GM03348 (cell line): ENCODE data around the gene KIAA0232.
"Not testable (repeated sequence)": the region's sequence is repeated elsewhere in the genome, so short reads cannot be mapped to it uniquely, and the experiment has no call there.

Experiments used
- DNase-seq: peaks from one replicate; pipeline ENCODE4 v3.0.0; 2012; ENCODE audit warnings: low spot score

Gene KIAA0232

DNA sequence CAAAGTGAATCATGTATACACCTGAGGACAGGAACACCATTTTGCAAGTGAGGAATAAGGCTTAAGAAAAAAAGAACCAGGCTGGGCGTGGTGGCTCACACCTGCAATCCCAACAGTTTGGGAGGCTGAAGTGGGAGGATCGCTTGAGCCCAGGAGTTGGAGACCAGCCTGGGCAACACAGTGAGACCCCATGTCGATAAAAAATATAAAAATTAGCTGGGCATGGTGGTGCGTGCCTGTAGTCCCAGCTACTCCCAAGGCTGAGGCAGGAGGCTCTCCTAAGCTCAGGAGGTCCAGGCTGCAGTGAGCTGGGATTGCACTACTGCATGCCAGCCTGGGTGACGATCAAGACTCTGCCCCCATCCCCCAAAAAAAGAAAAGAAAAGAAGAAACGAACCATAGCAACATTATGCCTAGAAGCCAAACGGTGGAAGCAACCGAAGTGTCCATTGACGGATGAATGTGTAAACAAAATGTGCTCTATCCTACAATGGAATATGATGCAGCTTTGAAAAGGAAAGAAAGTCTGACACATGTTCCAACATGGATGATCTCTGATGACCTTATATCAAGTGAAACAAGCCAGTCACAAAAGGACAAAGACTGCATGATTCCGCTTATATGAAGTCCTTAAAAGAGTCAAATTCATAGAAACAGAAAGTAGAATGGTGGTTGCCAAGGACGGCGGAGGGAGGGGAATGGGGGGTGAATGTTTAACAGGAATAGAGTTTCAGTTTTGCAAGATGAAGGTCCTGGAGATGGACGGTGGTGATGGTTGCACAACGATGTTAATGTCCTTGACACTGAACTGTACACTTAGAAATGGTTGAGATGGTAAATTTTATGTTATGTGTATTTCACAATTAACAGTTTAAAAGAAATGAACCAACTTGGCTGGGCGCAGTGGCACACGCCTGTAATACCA is 8.6 kb upstream of the KIAA0232 start:
- no peak for DNase-seq

- DNase-seq: no peak
Observed at GRCh38 chr4:6775746-6776145, 6.8 kb upstream of the KIAA0232 start.

DNA sequence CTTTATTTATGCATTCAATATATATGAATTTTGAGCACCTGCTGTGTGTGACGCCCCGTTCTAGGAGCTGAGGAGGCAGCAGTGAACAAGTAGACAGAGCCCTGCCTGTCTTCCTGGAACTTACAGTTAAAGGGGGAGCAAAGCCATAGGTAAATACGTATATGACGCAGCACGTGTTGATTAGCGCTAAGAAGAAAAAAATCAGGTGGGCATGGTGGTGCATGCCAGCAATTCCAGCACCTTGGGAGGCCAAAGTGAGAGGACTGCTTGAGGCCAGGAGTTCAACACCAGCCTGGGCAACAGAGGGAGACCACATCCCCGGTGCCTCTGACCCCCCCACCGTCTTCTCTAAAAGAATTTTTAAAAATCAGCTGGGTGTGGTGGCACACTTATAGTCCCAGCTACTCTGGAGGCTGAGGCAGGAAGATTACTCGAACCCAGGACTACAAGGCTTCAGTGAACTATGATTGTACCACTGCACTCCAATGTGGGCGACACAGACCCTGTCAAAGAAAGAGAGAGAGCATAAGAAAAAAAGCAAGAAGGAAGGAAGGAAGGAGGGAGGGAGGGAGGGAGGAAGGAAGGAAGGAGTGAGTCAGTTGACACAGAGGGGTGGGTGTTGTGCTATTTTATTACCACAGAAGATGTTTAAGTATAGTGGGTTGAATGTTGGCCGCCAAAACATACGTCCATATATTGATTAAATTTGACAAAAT is 5.4 kb upstream of the KIAA0232 start:
- no peak for DNase-seq

DNA sequence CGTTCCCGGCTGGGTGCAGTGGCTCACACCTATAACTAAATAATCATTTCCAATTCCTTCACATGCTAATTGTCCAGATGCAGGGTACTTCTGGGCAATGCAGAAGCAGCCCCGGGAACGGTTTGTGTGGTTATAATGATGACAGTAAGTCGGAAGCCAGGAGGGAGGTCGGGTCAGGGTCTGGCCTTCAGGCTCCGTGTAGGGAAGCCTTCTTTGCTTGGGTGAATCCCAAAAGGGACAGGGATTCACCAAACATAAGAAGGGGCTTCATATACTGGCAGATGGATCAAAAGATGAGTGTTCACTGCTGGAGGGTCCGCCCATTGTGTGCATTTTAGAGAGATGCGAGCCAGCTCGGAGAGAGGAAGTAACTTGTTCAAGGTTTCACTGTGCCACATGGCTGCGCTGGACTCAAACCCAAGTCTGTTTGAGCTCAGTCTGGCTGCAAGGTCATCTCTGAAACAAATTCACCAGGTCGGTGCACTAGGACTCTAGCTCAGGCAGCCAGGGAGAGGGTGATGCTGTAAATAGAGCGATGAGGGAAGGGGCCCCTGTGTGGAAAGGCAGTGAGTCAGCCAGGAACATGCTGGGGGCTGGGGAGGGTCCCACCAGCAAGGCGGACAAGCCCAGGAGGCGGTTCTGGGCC is 4.8 kb upstream of the KIAA0232 start:
- DNase-seq: no peak

- DNase-seq: no peak
Observed at GRCh38 chr4:6778435-6778834, 4.1 kb upstream of the KIAA0232 start.

- DNase-seq: no peak
Observed at GRCh38 chr4:6779667-6780565, 2.6 kb upstream of the KIAA0232 start.

DNA sequence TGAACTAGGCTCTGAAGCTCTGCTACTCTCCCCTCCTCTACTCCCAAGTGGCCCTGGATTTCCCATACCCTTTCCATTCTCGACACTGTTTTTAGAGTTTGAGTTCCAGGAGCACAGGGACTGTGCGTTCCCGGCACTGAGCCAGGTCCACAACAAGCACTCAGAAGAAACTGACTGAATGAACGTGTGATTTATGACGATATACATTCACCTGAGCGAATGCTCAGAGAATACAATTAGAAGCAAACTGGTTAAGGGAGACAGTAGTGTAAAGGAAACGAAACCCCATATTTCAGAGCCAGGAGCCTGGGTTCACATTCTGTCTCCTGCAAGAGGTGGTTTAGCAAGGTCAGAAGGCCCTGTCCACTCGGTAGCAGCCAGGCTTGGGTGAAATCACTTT is 1.4 kb upstream of the KIAA0232 start:
- no peak for DNase-seq

DNA sequence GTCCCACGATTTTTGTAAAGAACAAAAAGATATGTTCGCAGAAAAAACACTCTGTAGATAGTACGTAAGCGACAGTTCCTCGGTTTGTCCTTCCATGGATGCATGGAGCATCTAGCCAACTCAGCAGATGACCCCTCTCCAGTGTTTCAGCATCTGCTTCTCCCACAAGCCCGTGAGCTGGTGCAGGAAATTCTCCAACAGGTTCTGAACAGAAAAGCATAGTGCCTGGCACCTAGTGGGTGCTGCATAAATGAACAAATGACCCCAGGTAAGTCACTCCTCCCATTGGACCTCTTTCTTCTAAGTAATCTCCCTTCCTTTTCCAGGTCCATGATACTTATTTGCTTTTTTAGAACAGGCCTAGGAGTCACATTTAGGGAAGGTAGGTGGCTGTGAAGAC is 966 bp upstream of the KIAA0232 start:
- DNase-seq: no peak

- no peak for DNase-seq
Observed at GRCh38 chr4:6782846-6783110, 251 bp downstream of the KIAA0232 start.

GRCh38 chr4:6783111-6783981 is 819 bp downstream of the KIAA0232 start:
- DNase-seq: peak; percentile 99

GRCh38 chr4:6785572-6785925 is 3.0 kb downstream of the KIAA0232 start:
- DNase-seq: no peak

- no peak for DNase-seq
Observed at GRCh38 chr4:6788123-6788522, 5.6 kb downstream of the KIAA0232 start.

DNA sequence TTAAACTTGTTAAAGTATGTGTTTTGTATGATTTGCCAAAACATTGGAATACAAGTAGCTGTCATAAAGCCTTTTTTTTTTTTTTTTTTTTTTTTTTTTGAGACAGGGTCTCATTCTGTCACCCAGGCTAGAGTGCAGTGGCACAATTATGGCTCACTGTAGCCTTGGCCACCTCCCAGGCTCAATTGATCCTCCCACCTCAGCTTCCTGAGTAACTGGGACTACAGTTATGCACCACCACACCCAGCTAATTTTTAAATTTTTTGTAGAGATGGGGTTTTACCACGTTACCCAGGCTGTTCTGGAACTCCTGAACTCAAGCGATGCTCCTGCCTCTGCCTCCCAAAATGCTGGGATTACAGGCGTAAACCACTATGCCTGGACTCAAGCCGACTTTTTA is 8.7 kb downstream of the KIAA0232 start:
- not testable (repeated sequence) for DNase-seq

GRCh38 chr4:6791796-6792195 is 9.3 kb downstream of the KIAA0232 start:
- not testable (repeated sequence) for DNase-seq

DNA sequence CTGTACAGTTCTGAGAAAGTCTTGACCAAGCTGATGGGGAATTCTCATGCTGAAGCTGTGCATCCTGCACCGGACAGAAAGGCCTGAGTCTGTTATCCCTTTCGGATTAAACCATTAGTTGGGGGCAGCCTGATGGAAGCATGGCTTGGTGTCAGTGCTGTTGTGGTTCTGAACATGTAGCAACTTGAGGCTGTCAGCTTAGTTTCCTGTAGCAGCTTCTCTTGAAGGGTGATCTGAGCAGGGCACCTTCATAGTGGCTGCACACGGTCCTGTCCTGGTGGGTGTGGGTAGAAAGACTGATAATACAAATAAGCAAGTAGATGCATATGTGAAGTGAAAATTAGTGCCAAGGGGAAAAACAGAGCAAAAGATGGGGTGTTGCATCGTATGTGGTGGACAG is 11.7 kb downstream of the KIAA0232 start:
- no peak for DNase-seq

DNA sequence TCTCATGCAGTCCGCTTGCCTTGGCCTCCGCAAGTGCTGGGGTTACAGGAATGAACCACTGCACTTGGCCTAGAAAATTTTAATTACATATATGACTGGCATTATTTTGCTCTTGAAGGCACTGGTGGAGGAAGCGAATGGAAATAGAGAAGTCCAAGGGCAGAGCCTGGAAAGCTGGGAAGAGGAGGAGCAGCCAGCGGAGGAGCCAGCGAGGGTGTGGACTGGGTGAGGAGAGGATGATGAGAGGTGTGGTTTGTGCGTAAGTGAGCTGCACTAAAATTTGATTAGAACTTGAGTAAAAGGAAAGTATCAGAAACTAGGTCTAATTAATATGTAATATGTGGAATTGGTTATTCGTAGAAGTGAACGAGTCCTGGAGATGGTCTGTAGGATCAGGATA is 13.3 kb downstream of the KIAA0232 start:
- DNase-seq: no peak

DNA sequence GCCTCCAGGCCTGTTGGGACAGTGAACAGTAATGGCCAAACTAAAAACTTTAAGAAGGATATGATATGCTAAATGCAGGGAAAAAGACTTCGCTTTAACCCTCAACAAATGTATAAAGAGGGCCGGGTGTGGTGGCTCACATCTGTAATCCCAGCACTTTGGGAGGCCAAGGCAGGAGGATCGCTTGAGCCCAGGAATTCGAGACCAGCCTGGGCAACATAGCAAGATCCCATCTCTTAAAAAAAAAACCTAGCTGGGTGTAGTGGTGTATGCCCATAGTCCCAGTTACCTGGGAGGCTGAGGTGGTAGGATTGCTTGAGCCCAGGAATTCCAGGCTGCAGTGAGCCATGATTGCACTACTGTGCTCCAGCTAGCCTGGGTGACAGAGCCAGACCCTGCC is 14.8 kb downstream of the KIAA0232 start:
- DNase-seq: not testable (repeated sequence)

GRCh38 chr4:6799091-6799490 is 16.6 kb downstream of the KIAA0232 start:
- no peak for DNase-seq

DNA sequence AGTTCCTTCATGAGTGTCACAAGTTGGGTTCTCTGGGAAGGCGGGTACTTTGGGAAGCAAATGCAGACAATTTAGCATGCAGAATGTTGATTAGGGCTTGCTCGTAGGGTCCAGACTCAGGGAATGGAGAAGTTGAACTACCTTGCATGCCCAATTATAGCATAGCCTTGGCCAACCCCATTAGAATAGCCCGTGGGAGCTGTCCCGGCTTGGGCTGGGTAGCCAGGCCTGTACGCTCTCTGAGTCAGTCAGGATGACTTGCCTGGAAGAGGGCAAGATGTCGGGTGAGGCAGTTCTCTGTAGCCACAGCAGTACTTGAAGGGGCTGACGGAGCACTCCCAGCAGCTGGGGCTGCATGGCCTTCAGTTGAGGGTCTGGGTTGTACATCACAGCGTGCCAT is 19.5 kb downstream of the KIAA0232 start:
- no peak for DNase-seq

- DNase-seq: no peak
Observed at GRCh38 chr4:6802626-6803025, 20.1 kb downstream of the KIAA0232 start.

GRCh38 chr4:6803246-6803645 is 20.7 kb downstream of the KIAA0232 start:
- no peak for DNase-seq
